Activated CD4-positive, alpha-beta T cell treated with anti-CD3 and anti-CD28 coated beads for 24 hours (primary cell): ENCODE results near the gene DNAJC11.
"Not testable (repeated sequence)": the region's sequence is repeated elsewhere in the genome, so short reads cannot be mapped to it uniquely, and the experiment has no call there.

Source experiments
- DNase-seq, 2 donors: peaks; one replicate each; pipeline ENCODE4 v3.0.0-alpha.2; 2020; ENCODE audit warnings: low read depth in 2 of 2

The DNAJC11 gene

GRCh38 chr1:6695868-6696267 is 5.7 kb downstream of the DNAJC11 start:
- no peak for DNase-seq

GRCh38 chr1:6694121-6694713 is 7.4 kb downstream of the DNAJC11 start:
- no peak for DNase-seq

DNA sequence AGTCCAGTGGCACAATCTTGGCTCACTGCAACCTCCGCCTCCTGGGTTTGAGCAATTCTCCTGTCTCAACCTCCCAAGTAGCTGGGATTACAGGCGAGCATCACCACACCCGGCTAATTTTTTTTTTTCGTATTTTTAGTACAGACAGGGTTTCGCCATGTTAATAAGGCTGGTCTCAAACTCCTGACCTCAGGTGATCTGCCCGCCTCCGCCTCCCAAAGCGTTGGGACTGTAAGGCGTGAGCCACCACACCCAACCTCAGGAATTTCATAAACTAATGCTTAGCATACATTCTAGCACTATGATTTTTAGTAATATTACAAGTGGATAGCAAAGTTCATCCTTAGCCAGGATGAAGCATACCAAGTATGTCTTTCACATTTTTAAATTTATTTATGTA is 8.7 kb downstream of the DNAJC11 start:
- no peak for DNase-seq

DNA sequence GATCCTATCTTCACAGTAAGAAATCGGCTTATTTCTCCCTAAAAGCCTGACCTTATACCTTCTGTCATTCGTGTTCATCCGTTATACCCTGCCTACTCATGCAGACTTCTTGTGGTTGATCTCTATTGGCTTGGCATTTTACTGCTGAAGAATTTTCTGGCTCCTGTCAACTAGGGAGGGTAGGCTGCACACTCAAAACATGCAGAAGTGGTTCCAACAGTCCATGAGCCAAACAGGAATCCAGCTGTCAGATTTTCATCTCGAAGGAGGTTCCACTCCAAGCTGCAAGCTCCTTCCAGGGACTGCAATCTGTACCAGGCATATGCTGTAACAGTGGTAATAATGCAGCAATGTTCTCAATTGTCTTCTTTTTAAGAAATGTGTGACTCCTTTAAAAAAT is 10.1 kb downstream of the DNAJC11 start:
- DNase-seq = no peak

- DNase-seq = no peak
Observed at GRCh38 chr1:6690186-6690585, 11.4 kb downstream of the DNAJC11 start.

DNA sequence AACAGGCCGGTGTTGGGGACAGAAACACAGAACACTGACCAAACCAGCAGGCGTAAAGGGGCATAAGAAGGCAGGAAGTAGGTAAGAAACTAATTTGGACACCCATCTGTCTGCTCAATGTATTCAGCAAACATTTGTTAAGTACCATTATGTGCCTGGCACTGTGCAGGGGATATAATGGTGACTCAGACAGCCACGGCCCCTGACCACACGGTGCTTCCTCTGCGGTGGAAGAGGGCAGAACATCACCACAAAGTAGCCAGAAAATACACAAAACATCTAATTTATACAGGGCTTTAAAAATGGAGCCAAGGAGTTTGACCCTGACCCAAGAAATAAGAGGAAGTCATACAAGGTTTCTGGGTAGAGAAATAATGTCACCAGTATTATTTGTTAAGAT is 12.9 kb downstream of the DNAJC11 start:
- DNase-seq = no peak

DNA sequence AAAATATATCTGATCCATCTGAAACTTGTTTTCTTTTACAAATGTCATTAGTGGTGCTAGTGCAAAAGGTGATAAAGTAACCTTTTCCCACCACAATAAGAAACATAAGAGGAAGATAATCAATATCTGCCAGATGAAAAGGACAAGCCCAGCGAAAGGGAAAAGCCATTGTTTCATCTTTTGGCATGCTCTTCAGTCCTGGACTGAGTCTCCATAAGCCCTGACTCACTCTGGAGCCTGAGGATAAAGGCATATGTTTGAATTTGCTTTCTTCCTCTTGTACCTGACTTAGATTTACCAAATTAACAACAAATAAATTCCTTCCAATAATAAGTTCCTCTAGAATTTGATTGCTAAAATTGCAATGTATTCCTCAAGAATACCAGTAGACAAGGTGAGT is 13.6 kb downstream of the DNAJC11 start:
- DNase-seq = no peak

DNA sequence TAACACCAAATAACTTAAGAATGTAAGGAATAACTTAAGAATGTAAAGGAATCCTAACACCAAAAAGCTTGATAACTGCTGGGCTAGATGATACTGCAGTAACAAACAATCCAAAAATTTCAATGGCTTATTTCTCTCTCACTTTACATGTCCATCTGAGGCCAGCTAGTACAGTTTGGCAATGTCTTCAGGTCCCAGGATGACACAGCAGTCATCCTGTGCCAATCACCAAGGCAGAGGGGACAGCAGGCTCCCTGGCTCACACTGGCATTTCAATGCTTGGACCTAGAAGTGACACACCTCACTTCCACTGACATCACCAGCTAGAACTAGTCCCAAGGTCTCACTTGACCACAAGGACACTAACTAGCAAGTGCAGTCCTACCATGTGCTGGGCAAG is 15.3 kb downstream of the DNAJC11 start:
- DNase-seq = no peak

GRCh38 chr1:6685381-6685780 is 16.2 kb downstream of the DNAJC11 start:
- DNase-seq = no peak

GRCh38 chr1:6683434-6683833 is 18.2 kb downstream of the DNAJC11 start:
- DNase-seq = no peak

DNA sequence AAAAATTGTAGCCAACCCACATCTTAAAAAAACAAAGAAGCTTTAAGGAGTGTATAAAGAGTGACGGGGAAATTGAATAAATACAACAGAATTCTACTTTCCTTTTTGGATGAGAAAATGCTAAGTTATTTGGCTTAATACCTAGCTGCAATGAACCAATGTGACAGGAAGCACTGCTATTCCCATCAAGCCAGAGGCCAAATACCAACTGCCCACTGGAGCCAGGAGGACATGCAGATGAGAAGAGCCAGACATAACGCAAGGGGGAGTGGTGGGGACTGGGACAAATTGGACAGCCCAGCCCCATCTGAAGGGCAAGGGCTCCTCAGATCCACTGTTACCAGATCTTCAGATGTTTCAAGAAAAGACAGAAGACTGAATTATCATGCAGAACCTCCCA is 25.7 kb downstream of the DNAJC11 start:
- DNase-seq = no peak

DNA sequence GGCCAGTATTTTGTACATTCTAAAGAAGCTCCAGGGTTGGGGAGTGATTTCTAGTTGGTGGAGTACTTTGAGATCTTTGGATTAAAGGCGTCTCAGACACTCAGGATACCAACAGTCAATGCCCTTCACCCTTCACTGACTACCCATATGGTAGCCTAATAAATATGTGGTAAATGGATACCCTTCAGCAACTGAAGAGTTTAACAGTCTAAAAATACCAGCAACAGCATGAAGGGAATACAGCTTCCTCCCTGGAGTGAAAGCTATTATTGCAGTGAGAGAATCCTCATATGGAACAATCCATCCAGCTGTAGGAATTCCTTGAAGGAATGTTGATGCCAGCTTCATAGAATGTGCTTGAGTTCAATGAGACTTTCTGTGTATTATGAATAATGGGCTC is 26.8 kb downstream of the DNAJC11 start:
- no peak for DNase-seq

- DNase-seq = no peak
Observed at GRCh38 chr1:6673816-6674398, 27.7 kb downstream of the DNAJC11 start.

GRCh38 chr1:6672558-6672957 is 29.1 kb downstream of the DNAJC11 start:
- no peak for DNase-seq

GRCh38 chr1:6668503-6668902 is 33.1 kb downstream of the DNAJC11 start:
- DNase-seq = no peak

- no peak for DNase-seq
Observed at GRCh38 chr1:6667139-6667538, 34.5 kb downstream of the DNAJC11 start.

GRCh38 chr1:6666696-6667095 is 34.9 kb downstream of the DNAJC11 start:
- DNase-seq = no peak

- DNase-seq = not testable (repeated sequence)
Observed at GRCh38 chr1:6662468-6662867, 39.1 kb downstream of the DNAJC11 start.

DNA sequence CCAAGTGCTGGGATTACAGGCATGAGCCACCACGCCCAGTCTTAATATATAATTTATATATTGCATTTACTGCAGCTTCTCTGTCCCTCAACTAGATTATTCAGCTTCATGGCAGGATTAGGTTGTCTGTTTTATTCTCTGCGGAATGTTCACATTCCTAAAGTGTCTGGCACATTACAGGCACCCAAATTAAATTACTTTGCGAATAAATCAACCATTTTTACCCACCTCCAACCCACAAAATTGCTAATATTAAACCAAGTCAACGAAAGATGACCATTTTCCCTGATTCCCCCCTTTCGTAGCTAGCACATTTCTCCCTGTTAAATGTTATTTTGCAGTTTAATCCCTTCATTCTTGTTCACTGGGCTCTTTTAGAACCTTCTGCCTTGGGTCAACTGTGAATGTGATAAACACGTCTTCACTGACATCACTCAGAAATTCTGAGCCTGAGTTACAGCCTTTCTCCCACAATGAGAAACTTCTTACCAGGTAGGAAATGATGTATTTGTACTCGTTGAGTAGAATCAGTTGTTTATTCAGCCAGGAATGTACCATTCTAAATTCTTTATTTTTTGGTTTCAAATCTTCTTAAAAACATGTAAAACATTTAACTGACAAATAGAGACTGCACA is 41.1 kb downstream of the DNAJC11 start:
- DNase-seq = no peak

- no peak for DNase-seq
Observed at GRCh38 chr1:6658359-6659060, 43.1 kb downstream of the DNAJC11 start.

DNA sequence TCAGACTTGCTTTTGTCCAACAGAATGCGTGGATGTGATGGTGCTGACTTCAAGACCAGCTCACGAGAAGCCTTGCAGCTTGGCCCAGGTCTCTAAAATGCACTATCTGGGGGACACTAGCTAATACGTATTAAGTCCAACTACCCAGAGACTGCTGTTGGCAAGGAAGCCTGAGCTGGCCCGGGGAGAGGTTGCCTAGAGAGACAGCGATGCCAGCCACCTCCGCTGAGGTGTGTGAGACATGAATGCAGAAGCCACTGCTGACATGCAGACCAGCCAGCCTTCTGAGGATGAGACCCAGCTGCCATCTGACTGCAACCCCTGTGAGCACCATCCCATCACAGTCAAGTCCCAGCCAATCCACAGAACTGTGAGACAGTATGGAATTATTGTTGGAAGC is 44.5 kb downstream of the DNAJC11 start:
- no peak for DNase-seq

GRCh38 chr1:6653436-6654290 is 48.0 kb downstream of the DNAJC11 start:
- no peak for DNase-seq
